ENCODE data around the gene ASB3.
A peak's percentile ranks its signal among the peaks of the same experiment; 100 is the strongest.
"Not testable (repeated sequence)": the region's sequence is repeated elsewhere in the genome, so short reads cannot be mapped to it uniquely, and the experiment has no call there.

ASB3 gene, protein sequence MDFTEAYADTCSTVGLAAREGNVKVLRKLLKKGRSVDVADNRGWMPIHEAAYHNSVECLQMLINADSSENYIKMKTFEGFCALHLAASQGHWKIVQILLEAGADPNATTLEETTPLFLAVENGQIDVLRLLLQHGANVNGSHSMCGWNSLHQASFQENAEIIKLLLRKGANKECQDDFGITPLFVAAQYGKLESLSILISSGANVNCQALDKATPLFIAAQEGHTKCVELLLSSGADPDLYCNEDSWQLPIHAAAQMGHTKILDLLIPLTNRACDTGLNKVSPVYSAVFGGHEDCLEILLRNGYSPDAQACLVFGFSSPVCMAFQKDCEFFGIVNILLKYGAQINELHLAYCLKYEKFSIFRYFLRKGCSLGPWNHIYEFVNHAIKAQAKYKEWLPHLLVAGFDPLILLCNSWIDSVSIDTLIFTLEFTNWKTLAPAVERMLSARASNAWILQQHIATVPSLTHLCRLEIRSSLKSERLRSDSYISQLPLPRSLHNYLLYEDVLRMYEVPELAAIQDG

GRCh38 chr2:53786705-53787613 is at the start of gene ASB3, which contains the start of gene ERLEC1:
ASB3 (minus strand) TSS chr2:53786953; CDS start chr2:53765572, 21,381 bp downstream.
ERLEC1 (plus strand) TSS chr2:53787044; CDS start chr2:53787211, 167 bp downstream.
- DNase-seq (ENCODE audit: low read depth), result peak; percentile 65
- peak within 1 kb of the TSS; percentile 96 for H3K4me3 ChIP-seq (ENCODE audit: low read length)
- TF ChIP-seq CTCF (conservative IDR thresholded peaks at IDR 0.05; ENCODE audit: low read depth, low read length), result no peak

DNA sequence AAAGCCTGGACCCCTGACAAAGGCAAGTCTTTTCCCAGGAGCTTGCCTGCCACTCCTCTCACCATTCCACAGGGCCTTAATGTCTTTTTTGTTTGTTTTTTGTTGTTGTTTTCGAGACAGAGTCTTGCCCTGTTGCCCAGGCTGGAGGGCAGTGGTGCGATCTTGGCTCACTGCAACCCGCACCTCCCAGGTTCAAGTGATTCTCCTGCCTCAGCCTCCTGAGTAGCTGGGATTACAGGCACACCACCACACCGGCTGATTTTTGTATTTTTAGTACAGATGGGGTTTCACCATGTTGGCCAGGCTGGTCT is 43.2 kb upstream of the ASB3 start:
- DNase-seq (ENCODE audit: low read depth); H3K4me3 ChIP-seq (ENCODE audit: low read length): not testable (repeated sequence)

GRCh38 chr2:53829273-53829979 is 42.7 kb upstream of the ASB3 start:
- TF ChIP-seq CTCF (conservative IDR thresholded peaks at IDR 0.05; ENCODE audit: low read depth, low read length), result no peak
- DNase-seq (ENCODE audit: low read depth), result no peak
- no peak overlapping the region for H3K4me3 ChIP-seq (ENCODE audit: low read length)

- no peak overlapping the region for H3K4me3 ChIP-seq (ENCODE audit: low read length)
- TF ChIP-seq CTCF (conservative IDR thresholded peaks at IDR 0.05; ENCODE audit: low read depth, low read length), result no peak
- no peak for DNase-seq (ENCODE audit: low read depth)
These were observed 41.6 kb upstream of the ASB3 start for GRCh38 chr2:53828331-53828730.

- no peak for DNase-seq (ENCODE audit: low read depth)
- no peak overlapping the region for H3K4me3 ChIP-seq (ENCODE audit: low read length)
- TF ChIP-seq CTCF (conservative IDR thresholded peaks at IDR 0.05; ENCODE audit: low read depth, low read length), result no peak
These were observed 40.8 kb upstream of the ASB3 start for GRCh38 chr2:53827398-53828175.

DNA sequence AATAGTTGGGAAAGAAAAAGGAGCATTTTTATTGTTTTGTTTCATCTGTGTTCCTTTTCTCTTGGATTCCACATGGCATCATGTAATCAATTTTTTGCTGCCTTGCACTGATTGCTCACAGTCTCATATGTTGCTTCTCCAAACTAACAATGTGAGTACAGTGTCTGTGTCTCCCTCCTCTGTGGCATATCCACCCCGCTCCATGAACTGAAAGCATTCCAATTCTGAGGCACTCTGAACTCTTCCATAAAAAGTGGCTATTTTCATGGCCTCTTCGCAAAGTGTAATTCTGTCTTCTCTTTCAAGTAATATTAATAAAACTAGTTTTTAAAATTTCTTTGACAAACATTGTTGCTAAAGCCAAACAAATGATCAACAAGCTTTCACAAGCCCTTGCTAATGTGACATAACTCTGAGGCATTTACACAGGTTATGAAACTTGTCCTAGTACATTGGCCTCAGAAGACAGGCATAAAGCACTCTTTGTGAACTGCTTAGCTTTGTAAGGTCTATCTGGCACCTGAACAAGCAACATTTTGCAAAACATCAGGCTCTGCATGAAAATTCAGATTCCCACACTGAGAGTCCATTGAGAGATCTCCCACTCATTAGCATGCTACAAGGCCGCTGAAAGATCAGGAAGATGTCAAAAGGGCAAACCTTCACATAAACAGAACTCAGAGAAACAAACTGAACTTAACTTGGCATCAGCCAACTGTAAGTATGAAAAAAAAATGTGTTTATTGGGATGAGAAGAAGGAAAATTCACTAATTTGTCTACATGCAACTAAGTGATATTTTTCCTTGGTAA is 40.0 kb upstream of the ASB3 start:
- TF ChIP-seq CTCF (conservative IDR thresholded peaks at IDR 0.05; ENCODE audit: low read depth, low read length), result no peak
- DNase-seq (ENCODE audit: low read depth), result no peak
- no peak overlapping the region for H3K4me3 ChIP-seq (ENCODE audit: low read length)
